ENCODE data around the gene PHF2. TPM values are rescaled to one million over a fixed set of nuclear protein-coding genes. Genes with fewer than 3 reads are reported as not detected.

The PHF2 gene
- total and polyA plus RNA-seq, 2 of the 8 experiments (the other 6 are each of a cell fraction or from before 2014, with no cell fraction given): 3.4 to 9.4 TPM

DNA sequence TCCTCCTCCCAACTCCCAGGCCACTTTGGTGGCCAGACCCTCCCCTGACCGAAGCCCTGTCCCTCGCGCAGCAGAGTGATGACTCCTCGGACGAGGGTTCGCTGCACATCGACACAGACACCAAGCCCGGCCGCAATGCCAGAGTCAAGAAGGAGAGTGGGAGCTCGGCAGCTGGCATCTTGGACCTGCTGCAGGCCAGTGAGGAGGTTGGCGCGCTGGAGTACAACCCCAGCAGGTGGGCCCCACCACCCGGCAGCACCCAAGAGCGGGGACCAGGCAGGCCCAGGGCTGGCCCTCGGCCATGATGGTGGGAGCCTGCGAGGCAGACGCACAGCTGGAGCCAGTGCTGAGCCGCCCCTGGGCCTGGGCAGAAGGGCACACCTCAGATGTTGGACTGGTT is 90.6 kb downstream of the PHF2 start (continued):
- no peak for TF ChIP-seq RNF2 (IDR thresholded peaks at IDR 0.05; ENCODE audit: borderline replicate concordance, low read depth, low read length, missing control alignments, poor library complexity, severe bottlenecking)
- TF ChIP-seq PHF8 (conservative IDR thresholded peaks at IDR 0.05; ENCODE audit: low read depth, low read length): no peak
- no peak for TF ChIP-seq SP2 (IDR thresholded peaks at IDR 0.05; ENCODE audit: low read length)
- TF ChIP-seq POLR2A (IDR thresholded peaks at IDR 0.05; ENCODE audit: control extremely low read depth in 1 of 2, low read depth in 2 of 2, low read length in 2 of 2): no peak
- no peak for TF ChIP-seq JUN (IDR thresholded peaks at IDR 0.05; ENCODE audit: low read depth, low read length)

All from H1 (cell line).